Hindlimb muscle (tissue), 1 donor: Measurements from ENCODE around the gene GREB1. TPM values are rescaled to one million over a fixed set of nuclear protein-coding genes. Genes with fewer than 3 reads are reported as not detected.

Source experiments
- DNase-seq: peaks from one replicate; pipeline ENCODE4 v3.0.0-alpha.2; 2013
- polyA plus RNA-seq: library from polyadenylated mRNA; unstranded; fragments of 120-200 nt; gene quantifications from one replicate; pipeline ENCODE4 v1.2.1, GENCODE V29; 2013; ENCODE audit not compliant: insufficient read length

Gene GREB1
- polyA plus RNA-seq, 1 donor: 13.8 TPM

GRCh38 chr2:11683966-11684365 lies 150.1 kb downstream of the GREB1 start:
- DNase-seq: no peak

- no peak for DNase-seq
These were observed 151.1 kb downstream of the GREB1 start for GRCh38 chr2:11684894-11685460.

- no peak for DNase-seq
These were observed 152.1 kb downstream of the GREB1 start for GRCh38 chr2:11685906-11686470.

- no peak for DNase-seq
These were observed 153.9 kb downstream of the GREB1 start for GRCh38 chr2:11687736-11688135.

GRCh38 chr2:11688222-11689069 lies 154.6 kb downstream of the GREB1 start:
- DNase-seq: peak; percentile 76

GRCh38 chr2:11691076-11691660 lies 157.3 kb downstream of the GREB1 start:
- DNase-seq: no peak

Other genes with a start within 250 kb of the GREB1 start
- gene ROCK2, start 189.4 kb upstream of the GREB1 start, polyA plus RNA-seq: 39.7 TPM
- 18.8 TPM for gene E2F6, start 67.9 kb upstream of the GREB1 start, polyA plus RNA-seq
- not detected for gene NTSR2, start 136.2 kb downstream of the GREB1 start, polyA plus RNA-seq
- 22.6 TPM for gene LPIN1, start 212.6 kb downstream of the GREB1 start, polyA plus RNA-seq